Right lobe of liver (tissue), 4 donors: ENCODE results near the gene SEPTIN11.

Experiments
- POLR2A ChIP-seq: fragments of 450-650 bp; IDR thresholded peaks from one replicate; pipeline ENCODE4 v1.6.1; 2017; ENCODE audit warnings: antibody characterized with exemption, mild to moderate bottlenecking
- TF ChIP-seq, protein P1 (sequence below), 4 donors: fragments of 200-600 bp in 3 of 4; fragments of 450-650 bp in 1 of 4; IDR thresholded peaks; one replicate each; pipeline versions ENCODE4 v1.5.1 to v1.8.0; 2016 to 2022; ENCODE audit warnings: antibody characterized with exemption in 4 of 4, mild to moderate bottlenecking in 2 of 4
- donor health status: DM: no; HTN: no; CAD: no.
- donor health status: DM: no; HTN: no; CAD: no.
- donor health status: DM: no; HTN: yes; CAD: no.

DNA sequence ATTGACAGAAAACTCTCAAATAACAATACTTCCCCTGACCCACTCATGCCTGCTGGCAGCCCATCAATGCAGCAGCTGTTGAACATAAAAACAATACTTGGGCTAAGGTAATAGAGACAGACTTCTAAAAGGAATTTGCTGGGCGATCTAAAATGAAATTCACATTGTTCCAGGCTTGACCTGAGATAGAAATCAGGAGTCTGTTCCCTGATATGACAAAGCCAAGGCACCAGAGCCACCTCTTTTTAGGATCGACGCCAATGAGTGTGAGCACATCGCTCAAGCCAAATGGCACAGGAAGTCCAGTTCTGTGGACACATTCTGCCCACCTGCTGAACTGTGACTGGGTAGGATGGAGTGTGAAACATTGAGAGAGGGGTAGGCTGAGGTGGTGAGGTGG lies 4.9 kb downstream of the SEPTIN11 start:
- TF ChIP-seq, protein P1, sequence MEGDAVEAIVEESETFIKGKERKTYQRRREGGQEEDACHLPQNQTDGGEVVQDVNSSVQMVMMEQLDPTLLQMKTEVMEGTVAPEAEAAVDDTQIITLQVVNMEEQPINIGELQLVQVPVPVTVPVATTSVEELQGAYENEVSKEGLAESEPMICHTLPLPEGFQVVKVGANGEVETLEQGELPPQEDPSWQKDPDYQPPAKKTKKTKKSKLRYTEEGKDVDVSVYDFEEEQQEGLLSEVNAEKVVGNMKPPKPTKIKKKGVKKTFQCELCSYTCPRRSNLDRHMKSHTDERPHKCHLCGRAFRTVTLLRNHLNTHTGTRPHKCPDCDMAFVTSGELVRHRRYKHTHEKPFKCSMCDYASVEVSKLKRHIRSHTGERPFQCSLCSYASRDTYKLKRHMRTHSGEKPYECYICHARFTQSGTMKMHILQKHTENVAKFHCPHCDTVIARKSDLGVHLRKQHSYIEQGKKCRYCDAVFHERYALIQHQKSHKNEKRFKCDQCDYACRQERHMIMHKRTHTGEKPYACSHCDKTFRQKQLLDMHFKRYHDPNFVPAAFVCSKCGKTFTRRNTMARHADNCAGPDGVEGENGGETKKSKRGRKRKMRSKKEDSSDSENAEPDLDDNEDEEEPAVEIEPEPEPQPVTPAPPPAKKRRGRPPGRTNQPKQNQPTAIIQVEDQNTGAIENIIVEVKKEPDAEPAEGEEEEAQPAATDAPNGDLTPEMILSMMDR (IDR thresholded peaks at IDR 0.05), result no peak
- TF ChIP-seq POLR2A, result no peak
